Progenitor cell of endocrine pancreas (in vitro differentiated cells): Measurements from ENCODE around the gene IL1R2. TPM values are rescaled to one million over a fixed set of nuclear protein-coding genes. Genes with fewer than 3 reads are reported as not detected.

Experiments
- DNase-seq: peaks from one replicate; pipeline ENCODE4 v3.0.0; 2021; ENCODE audit warnings: low spot score; ENCODE audit not compliant: unreplicated experiment
- H3K27ac Mint-ChIP-seq: 2 replicates; pipeline ENCODE4 v1.8.0; 2021; ENCODE audit warnings: mild to moderate bottlenecking, moderate library complexity, mixed read lengths
- H3K27me3 Mint-ChIP-seq: 2 replicates; pipeline ENCODE4 v1.8.0; 2021; ENCODE audit warnings: mixed read lengths
- H3K36me3 Mint-ChIP-seq: 2 replicates; pipeline ENCODE4 v1.8.0; 2022; ENCODE audit warnings: mixed read lengths; ENCODE audit not compliant: insufficient read depth
- H3K4me1 Mint-ChIP-seq: 2 replicates; pipeline ENCODE4 v1.8.0; 2021; ENCODE audit warnings: low read depth, mixed read lengths
- H3K4me3 Mint-ChIP-seq: 2 replicates; pipeline ENCODE4 v1.8.0; 2021; ENCODE audit warnings: low read depth, mild to moderate bottlenecking, moderate library complexity, mixed read lengths
- H3K9me3 Mint-ChIP-seq: 2 replicates; pipeline ENCODE4 v1.8.0; 2021; ENCODE audit warnings: low read depth, mixed read lengths
- CTCF ChIP-seq: fragments of 200-600 bp; sonication (generic); IDR thresholded peaks from one replicate; pipeline ENCODE4 v1.5.0; 2021; ENCODE audit warnings: antibody characterized with exemption, mild to moderate bottlenecking; ENCODE audit not compliant: unreplicated experiment
- total RNA-seq: library from RNA; stranded (reverse); gene quantifications from 2 replicates; pipeline ENCODE4 v1.2.1, GENCODE V29; 2021

IL1R2 gene
- total RNA-seq, 1 donor from 2014 or later: not detected

GRCh38 chr2:102003696-102004095 is 11.9 kb downstream of the IL1R2 start:
- Mint-ChIP-seq H3K4me1 (peaks cover 7% of the 10 kb centered on the region), H3K4me3 (no peak overlapping the region), H3K9me3 (no peaks in the 10 kb centered on the region), H3K36me3 (no peaks in the 10 kb centered on the region), H3K27me3 (peaks cover 4% of the 10 kb centered on the region), H3K27ac (no peak overlapping the region)
- DNase-seq: no peak
- no peak for TF ChIP-seq CTCF

GRCh38 chr2:102004581-102004980 is 12.8 kb downstream of the IL1R2 start:
- no peaks in the 10 kb centered on the region for H3K9me3 Mint-ChIP-seq
- peaks cover 4% of the 10 kb centered on the region for H3K27me3 Mint-ChIP-seq
- no peaks in the 10 kb centered on the region for H3K36me3 Mint-ChIP-seq
- H3K4me3 Mint-ChIP-seq: no peak overlapping the region
- H3K27ac Mint-ChIP-seq: no peak overlapping the region
- TF ChIP-seq CTCF: no peak
- H3K4me1 Mint-ChIP-seq: no peaks in the 10 kb centered on the region
- no peak for DNase-seq

GRCh38 chr2:102005449-102005848 is 13.7 kb downstream of the IL1R2 start:
- Mint-ChIP-seq H3K27ac (no peak overlapping the region), H3K36me3 (no peaks in the 10 kb centered on the region), H3K27me3 (peaks cover 4% of the 10 kb centered on the region), H3K9me3 (no peaks in the 10 kb centered on the region), H3K4me1 (no peaks in the 10 kb centered on the region), H3K4me3 (no peak overlapping the region)
- TF ChIP-seq CTCF: no peak
- DNase-seq: no peak

GRCh38 chr2:102005989-102006885 is 14.5 kb downstream of the IL1R2 start:
- peak; percentile 66 for TF ChIP-seq CTCF
- H3K4me1 Mint-ChIP-seq: no peaks in the 10 kb centered on the region
- H3K9me3 Mint-ChIP-seq: no peaks in the 10 kb centered on the region
- H3K27ac Mint-ChIP-seq: no peak overlapping the region
- no peaks in the 10 kb centered on the region for H3K36me3 Mint-ChIP-seq
- H3K27me3 Mint-ChIP-seq: peaks cover 4% of the 10 kb centered on the region
- no peak overlapping the region for H3K4me3 Mint-ChIP-seq
- DNase-seq: no peak

- no peaks in the 10 kb centered on the region for H3K9me3 Mint-ChIP-seq
- no peak for DNase-seq
- H3K4me1 Mint-ChIP-seq: no peaks in the 10 kb centered on the region
- peaks cover 4% of the 10 kb centered on the region for H3K27me3 Mint-ChIP-seq
- no peak overlapping the region for H3K4me3 Mint-ChIP-seq
- no peaks in the 10 kb centered on the region for H3K36me3 Mint-ChIP-seq
- no peak for TF ChIP-seq CTCF
- no peak overlapping the region for H3K27ac Mint-ChIP-seq
These were observed 15.1 kb downstream of the IL1R2 start for GRCh38 chr2:102006886-102007278.
